OCI-LY1 (cell line): ENCODE data around the gene KLC1.

ENCODE experiments used
- CTCF ChIP-seq: fragments of 200-600 bp; sonication (generic), shearing (Covaris generic); IDR thresholded peaks from 2 replicates; pipeline ENCODE4 v1.5.1; 2017; ENCODE audit warnings: mild to moderate bottlenecking, antibody characterized with exemption, low read length, moderate library complexity, mixed read lengths
- EZH2 ChIP-seq: fragments of 200-600 bp; sonication (generic), shearing (Covaris generic); IDR thresholded peaks from 2 replicates; pipeline ENCODE4 v1.8.0; 2017; ENCODE audit warnings: borderline replicate concordance, mixed run types, mild to moderate bottlenecking, antibody characterized with exemption, low read length, moderate library complexity, mixed read lengths

- TF ChIP-seq CTCF = no peak
- TF ChIP-seq EZH2 = no peak
Measured at GRCh38 chr14:103680491-103681231, 51.6 kb downstream of the KLC1 start.
